Astrocyte of the cerebellum (primary cell): ENCODE measurements around the gene CCL13.

Experiments used
- DNase-seq: peaks from one replicate; pipeline ENCODE4 v3.0.0-alpha.2; 2011; ENCODE audit warnings: low read depth
- H3K4me3 ChIP-seq: 2 replicates; pipeline ENCODE4 v1.5.1; 2011; ENCODE audit warnings: mild to moderate bottlenecking, low read depth, low read length, moderate library complexity
- in situ Hi-C: cut with HindIII; loops from 2 replicates; pipeline ENCODE4 v1.10.0; 2017; ENCODE audit warnings: low sequenced_read_pairs
- TF ChIP-seq, protein P1 (sequence below): IDR thresholded peaks from 2 replicates; pipeline ENCODE4 v1.5.1; 2012; ENCODE audit warnings: low read length, low read depth, moderate library complexity, mild to moderate bottlenecking; ENCODE audit errors: missing control alignments

The CCL13 gene

DNA sequence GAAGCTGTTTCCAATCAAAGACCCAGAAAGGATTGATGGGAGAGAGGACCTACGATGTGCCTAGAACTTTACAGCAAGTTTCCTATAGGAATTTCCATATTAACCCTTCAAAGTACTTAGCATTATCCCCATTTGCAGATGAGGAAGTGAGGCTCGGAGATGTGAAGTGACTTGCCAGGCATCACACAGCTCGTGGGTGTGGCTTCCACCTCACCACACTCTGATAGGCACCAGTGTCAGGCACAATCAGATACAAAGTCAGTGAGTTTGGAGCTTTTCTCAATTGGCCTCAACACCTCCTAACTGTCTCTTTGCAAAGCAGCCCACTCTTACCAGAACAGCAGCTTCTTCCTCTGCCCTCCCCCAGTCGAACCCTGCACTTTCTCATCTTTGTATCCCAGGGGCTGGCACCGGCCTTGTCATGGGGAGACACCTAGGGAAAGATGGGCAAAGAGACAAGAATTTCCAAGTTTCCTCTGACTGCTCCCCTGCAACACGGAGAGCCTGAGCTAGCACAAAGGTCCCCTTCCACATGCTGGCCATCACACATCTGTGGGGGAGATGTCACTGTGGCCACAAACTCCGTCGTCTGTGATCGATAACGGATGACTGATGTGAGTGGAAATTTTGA, 44.1 kb downstream of the CCL13 start:
- TF ChIP-seq, protein P1, sequence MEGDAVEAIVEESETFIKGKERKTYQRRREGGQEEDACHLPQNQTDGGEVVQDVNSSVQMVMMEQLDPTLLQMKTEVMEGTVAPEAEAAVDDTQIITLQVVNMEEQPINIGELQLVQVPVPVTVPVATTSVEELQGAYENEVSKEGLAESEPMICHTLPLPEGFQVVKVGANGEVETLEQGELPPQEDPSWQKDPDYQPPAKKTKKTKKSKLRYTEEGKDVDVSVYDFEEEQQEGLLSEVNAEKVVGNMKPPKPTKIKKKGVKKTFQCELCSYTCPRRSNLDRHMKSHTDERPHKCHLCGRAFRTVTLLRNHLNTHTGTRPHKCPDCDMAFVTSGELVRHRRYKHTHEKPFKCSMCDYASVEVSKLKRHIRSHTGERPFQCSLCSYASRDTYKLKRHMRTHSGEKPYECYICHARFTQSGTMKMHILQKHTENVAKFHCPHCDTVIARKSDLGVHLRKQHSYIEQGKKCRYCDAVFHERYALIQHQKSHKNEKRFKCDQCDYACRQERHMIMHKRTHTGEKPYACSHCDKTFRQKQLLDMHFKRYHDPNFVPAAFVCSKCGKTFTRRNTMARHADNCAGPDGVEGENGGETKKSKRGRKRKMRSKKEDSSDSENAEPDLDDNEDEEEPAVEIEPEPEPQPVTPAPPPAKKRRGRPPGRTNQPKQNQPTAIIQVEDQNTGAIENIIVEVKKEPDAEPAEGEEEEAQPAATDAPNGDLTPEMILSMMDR, result no peak

DNA sequence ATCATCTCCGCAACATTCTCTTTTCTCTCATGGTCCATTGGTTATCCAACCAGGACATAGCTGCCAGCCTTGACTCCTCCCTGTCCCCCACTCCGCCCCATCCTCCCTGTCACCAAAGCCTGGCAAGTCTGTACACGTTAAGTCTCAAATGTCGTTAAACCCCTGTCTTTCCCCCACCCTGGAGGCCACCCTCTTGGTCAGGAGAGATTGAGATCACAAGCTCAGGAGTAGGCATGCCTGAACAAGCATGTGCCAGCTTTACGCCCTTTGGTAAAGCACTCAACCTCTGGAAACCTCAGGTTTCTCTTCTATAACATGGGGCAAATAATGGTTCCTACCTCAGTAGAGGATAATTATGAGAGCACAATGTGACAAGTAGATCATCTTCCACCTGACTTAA, 44.9 kb downstream of the CCL13 start:
- in situ Hi-C loops, result loop anchor here (10.0 kb wide), 1 partner anchor 76 kb away; no protein-coding TSS in a partner anchor

More for the DNA sequence above, 44.1 kb downstream of the CCL13 start:
- no peak overlapping the region for H3K4me3 ChIP-seq
- in situ Hi-C loops, result loop anchor here (10.0 kb wide), 1 partner anchor 76 kb away; no protein-coding TSS in a partner anchor
- DNase-seq, result no peak

DNA sequence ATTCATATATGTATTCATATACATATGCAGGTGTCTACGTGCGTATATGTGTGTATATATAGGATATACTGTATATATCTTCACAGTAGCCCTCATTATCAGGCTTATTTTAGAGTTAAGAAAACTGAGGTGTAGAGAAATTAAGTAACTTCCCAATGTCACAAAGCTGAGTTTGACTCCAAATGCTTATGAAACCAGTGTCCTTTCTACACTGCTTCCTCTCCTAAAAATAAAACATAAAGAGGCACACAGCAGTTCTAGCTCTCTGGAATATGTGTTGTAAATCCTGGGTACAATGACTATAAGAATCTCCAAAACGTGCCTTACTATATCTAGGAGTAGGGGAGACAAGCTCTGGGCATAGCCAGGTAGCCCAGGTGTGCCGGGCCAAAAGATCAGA, 46.7 kb downstream of the CCL13 start:
- TF ChIP-seq, protein P1, result no peak
- DNase-seq, result no peak
- no peak overlapping the region for H3K4me3 ChIP-seq
- in situ Hi-C loops, result loop anchor here (10.0 kb wide), 1 partner anchor 78 kb away; no protein-coding TSS in a partner anchor

More for the DNA sequence above, 44.9 kb downstream of the CCL13 start:
- TF ChIP-seq, protein P1, result no peak
- DNase-seq, result no peak
- H3K4me3 ChIP-seq, result no peak overlapping the region

DNA sequence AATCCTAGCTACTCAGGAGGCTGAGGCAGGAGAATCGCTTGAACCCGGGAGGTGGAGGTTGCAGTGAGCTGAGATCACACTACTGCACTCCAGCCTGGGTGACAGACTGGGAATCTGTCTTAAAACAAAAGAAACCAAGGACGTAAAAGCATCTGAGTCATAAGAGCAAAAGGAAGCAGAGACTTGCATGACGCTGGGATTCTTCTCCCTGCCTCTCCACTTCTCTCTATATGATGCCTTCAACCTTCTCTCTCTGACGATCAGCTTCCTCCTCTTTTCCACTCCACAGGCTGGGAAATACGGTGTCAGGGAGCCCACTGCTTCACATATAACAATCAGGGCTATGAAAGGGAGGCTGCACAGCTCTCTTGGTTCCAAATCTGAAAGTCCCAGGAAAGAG, 49.9 kb downstream of the CCL13 start:
- H3K4me3 ChIP-seq, result no peak overlapping the region
- TF ChIP-seq, protein P1, result no peak
- in situ Hi-C loops, result loop anchor here (10.0 kb wide), 1 partner anchor 81 kb away; no protein-coding TSS in a partner anchor
- DNase-seq, result no peak
